ENCODE measurements around the gene TCERG1L.

The TCERG1L gene

DNA sequence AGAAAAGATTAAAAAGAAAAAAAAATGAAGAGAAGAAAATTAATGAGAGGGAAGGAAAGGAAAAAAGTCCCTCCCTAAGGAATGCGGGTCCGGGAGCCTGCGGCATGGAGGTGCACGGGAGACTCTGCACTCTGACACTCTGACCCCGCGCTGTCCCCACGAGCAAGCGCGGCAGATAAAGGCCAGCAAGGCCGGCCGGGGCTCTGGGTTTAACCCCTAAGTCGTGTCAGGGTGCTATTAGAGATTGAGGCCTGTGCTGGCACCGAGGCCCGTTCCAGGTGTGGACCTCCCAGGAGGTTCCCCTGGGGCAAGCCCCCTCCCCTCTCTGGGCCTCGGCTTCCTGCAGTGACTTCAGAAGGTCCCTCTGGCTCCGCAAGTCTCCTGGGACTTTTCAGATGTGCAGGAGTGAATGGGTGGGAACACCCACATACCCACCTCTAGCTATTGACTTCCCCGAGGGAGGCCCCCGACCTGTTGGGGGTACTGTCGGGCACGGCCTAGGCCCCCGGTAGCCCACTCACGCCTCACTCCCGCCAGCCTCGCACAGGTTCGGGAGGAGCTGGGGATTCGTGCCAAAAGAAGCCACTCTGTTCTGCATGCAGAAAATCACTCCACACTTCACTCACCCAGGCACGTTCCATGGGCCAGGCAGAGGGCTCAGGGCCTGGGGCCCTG, 164.1 kb downstream of the TCERG1L start:
- Histone ChIP-seq H3K9me3 (ENCODE audit: control insufficient read depth, insufficient read depth, low read depth, low read length) (peaks cover 22% of the 10 kb centered on the region), H3K27me3 (ENCODE audit: control insufficient read depth, insufficient read depth, low read length) (no peaks in the 10 kb centered on the region), H3K9ac (ENCODE audit: low read length) (no peak overlapping the region), H3K4me1 (ENCODE audit: control insufficient read depth, insufficient read depth, low read length) (no peaks in the 10 kb centered on the region), H3K4me3 (ENCODE audit: low read depth, low read length) (no peak overlapping the region), H3K27ac (ENCODE audit: low read depth, low read length) (no peak overlapping the region), H3K36me3 (ENCODE audit: control insufficient read depth, insufficient read depth, low read length) (no peaks in the 10 kb centered on the region)

DNA sequence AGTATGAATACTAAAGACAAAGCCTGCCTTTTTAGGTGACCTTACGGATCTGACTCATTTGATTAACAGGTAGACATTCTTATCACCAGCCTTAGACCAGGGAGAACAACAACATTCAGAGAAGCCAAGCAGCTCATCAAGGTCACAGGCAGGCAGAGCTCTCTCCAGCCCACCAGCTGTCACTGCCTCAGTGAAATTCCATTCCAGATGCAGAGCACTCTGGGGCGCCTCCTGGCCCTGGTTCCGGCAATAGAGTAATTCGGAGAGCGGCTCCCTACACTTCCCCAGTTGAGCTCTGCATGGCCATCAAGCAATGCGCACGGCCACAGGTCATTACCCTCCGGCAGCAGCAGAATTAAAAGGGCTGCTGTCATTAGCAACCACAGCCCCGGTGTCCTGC, 164.7 kb downstream of the TCERG1L start:
- Histone ChIP-seq H3K9me3 (ENCODE audit: control insufficient read depth, insufficient read depth, low read depth, low read length) (peaks cover 17% of the 10 kb centered on the region), H3K4me3 (ENCODE audit: low read depth, low read length) (no peak overlapping the region), H3K27me3 (ENCODE audit: control insufficient read depth, insufficient read depth, low read length) (no peaks in the 10 kb centered on the region), H3K9ac (ENCODE audit: low read length) (no peak overlapping the region), H3K36me3 (ENCODE audit: control insufficient read depth, insufficient read depth, low read length) (no peaks in the 10 kb centered on the region), H3K27ac (ENCODE audit: low read depth, low read length) (no peak overlapping the region), H3K4me1 (ENCODE audit: control insufficient read depth, insufficient read depth, low read length) (no peaks in the 10 kb centered on the region)

DNA sequence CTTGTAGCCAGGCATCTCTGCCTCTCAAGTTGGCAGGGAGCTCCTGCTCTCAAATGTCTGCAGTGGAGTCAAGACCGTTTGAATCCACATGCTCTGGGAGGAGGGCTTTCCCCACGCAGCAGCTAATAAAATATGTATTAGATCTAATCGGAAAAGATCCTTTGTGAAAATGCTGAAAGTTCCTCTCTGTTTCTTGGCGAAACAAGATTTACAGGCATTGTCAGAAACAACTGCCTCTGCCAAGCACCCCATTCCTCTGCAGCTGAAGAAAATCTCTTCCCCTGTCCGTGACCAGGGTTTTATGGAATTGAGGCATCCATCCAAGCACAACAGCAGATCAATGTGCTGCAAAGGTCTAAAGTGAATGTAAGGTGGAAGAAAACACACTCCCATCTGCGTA, 165.8 kb downstream of the TCERG1L start:
- no peak overlapping the region for H3K9ac ChIP-seq (ENCODE audit: low read length)
- H3K27me3 ChIP-seq (ENCODE audit: control insufficient read depth, insufficient read depth, low read length), result no peaks in the 10 kb centered on the region
- no peaks in the 10 kb centered on the region for H3K36me3 ChIP-seq (ENCODE audit: control insufficient read depth, insufficient read depth, low read length)
- no peaks in the 10 kb centered on the region for H3K4me1 ChIP-seq (ENCODE audit: control insufficient read depth, insufficient read depth, low read length)
- H3K9me3 ChIP-seq (ENCODE audit: control insufficient read depth, insufficient read depth, low read depth, low read length), result peaks cover 11% of the 10 kb centered on the region
- H3K4me3 ChIP-seq (ENCODE audit: low read depth, low read length), result no peak overlapping the region
- no peak overlapping the region for H3K27ac ChIP-seq (ENCODE audit: low read depth, low read length)

DNA sequence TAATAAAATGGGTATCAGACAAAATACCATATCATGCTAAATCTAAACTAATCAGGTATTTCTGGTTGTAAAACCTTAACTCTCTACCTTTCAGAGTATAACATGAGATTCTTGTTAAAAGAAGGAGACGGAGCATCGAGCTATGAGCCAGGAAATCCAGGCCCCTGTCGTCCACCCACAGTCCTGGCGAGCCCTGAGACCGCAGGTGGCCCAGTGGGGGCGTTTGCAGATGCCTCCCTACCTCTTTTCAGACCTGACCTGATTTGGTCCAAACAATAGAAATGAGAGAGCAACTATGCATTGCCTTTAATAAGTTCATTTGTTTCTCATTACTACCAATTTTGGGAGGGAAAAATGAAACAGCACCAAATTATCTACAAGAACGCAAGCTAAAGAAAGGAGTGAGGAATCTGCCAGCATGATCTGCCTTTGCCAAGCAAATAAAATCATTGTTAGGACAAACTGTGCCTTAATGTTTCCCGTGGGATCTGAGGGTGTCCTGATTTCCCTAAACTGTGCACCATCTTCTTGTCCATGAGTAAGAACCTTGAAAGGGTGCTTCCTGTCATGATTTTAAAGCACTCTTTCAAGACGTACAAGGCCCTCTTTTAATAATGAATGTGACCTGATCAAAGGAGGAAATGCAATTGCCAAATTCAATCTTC, 166.7 kb downstream of the TCERG1L start:
- Histone ChIP-seq H3K9me3 (ENCODE audit: control insufficient read depth, insufficient read depth, low read depth, low read length) (peaks cover 11% of the 10 kb centered on the region), H3K27me3 (ENCODE audit: control insufficient read depth, insufficient read depth, low read length) (no peaks in the 10 kb centered on the region), H3K9ac (ENCODE audit: low read length) (no peak overlapping the region), H3K36me3 (ENCODE audit: control insufficient read depth, insufficient read depth, low read length) (no peaks in the 10 kb centered on the region), H3K27ac (ENCODE audit: low read depth, low read length) (no peak overlapping the region), H3K4me1 (ENCODE audit: control insufficient read depth, insufficient read depth, low read length) (no peaks in the 10 kb centered on the region), H3K4me3 (ENCODE audit: low read depth, low read length) (no peak overlapping the region)

DNA sequence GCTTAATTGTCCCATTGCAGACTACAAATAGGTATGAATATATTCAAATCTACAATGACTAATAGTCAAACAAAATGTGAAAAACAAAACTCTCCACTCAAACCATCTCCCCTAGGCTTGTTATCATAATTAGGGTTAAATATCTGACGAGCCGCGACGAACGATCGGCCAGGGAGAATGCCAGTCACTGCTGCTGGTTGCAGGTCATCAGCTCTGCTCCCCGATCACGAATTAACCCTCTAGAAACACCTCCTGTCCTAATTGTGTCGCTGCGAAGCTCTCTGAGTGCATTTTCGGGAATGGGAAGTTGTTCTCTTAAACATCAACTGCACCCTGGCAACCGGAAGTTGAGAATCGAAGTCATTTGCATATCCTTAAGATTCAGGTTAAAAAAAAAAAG, 167.3 kb downstream of the TCERG1L start:
- Histone ChIP-seq H3K9me3 (ENCODE audit: control insufficient read depth, insufficient read depth, low read depth, low read length) (peaks cover 11% of the 10 kb centered on the region), H3K9ac (ENCODE audit: low read length) (no peak overlapping the region), H3K4me1 (ENCODE audit: control insufficient read depth, insufficient read depth, low read length) (no peaks in the 10 kb centered on the region), H3K27me3 (ENCODE audit: control insufficient read depth, insufficient read depth, low read length) (no peaks in the 10 kb centered on the region), H3K4me3 (ENCODE audit: low read depth, low read length) (no peak overlapping the region), H3K36me3 (ENCODE audit: control insufficient read depth, insufficient read depth, low read length) (no peaks in the 10 kb centered on the region), H3K27ac (ENCODE audit: low read depth, low read length) (no peak overlapping the region)

DNA sequence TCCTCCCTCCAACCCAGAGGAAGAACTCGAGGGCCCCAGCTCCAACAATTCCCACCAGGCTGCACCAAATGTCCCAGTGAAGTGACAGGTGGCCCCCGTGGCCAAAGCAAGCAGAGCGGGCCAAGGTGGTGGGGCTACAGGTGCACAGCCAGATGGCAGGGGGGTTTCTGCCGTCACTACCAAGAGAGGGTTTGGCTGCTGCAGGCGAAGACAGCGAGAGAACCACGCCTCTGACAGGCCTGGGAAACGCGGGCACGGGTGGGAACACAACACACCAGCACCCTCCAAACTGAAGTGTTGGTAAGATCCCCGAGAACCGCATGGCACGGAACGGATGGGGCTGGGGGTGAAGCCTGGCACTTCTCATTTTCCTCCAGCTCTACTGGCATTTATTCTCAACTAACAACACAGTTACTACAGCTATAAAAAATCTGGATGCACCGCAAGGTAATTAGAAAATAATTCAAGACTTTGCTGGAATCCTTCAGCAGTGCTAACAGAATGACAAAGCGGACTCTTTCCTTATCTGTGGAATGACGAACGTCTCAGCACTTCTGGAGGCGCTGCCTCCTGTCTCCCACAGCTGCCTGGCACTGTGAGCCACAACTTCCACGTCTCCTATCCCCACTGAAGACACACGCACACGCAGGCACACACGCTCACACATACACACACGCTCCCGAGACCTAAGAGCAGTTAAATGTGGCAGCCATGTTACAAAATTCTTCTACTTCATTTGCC, 167.9 kb downstream of the TCERG1L start:
- Histone ChIP-seq H3K4me1 (ENCODE audit: control insufficient read depth, insufficient read depth, low read length) (no peaks in the 10 kb centered on the region), H3K36me3 (ENCODE audit: control insufficient read depth, insufficient read depth, low read length) (no peaks in the 10 kb centered on the region), H3K4me3 (ENCODE audit: low read depth, low read length) (no peak overlapping the region), H3K27me3 (ENCODE audit: control insufficient read depth, insufficient read depth, low read length) (no peaks in the 10 kb centered on the region), H3K27ac (ENCODE audit: low read depth, low read length) (no peak overlapping the region), H3K9me3 (ENCODE audit: control insufficient read depth, insufficient read depth, low read depth, low read length) (peaks cover 11% of the 10 kb centered on the region), H3K9ac (ENCODE audit: low read length) (no peak overlapping the region)

DNA sequence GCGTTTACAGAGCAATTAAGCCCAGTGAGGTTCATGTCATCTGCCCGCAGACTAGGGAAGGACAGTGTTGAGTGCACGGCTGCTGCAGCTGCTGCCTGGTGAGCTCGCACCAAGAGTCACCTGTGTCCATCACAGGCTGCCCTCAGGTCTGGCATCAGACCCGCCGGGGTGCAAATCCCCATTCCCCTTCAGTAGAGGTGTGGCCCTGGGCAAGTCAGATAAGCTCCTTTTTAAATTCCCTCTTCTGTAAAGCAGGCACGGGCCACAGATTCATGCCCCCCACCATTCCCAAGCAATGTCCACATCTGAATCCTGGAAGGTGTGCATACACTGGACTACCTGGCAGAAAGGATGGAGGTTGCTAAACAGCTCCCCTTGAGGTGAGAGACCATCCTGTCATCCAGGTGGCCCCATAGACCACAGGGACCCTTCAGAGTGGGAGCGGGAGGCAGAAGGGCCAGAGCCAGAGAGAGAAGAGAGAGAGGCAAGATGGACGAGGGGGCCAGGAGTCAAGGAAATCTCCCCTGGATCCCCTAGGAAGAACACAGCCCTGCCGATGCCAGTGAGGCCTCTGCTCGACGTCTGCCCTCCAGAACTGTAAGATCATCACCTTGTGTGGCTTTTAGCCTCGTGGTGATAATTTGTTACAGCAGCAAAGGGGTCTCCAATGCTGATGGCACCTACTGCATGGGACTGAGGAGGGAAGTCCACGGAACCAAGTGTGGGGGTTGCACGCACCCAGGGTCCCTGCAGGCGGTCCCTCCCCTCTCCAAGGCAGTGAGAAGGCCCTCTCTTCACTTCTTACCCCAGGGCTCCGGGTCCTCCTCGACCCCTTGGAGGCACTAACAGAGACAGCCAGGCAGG, 168.8 kb downstream of the TCERG1L start:
- H3K9me3 ChIP-seq (ENCODE audit: control insufficient read depth, insufficient read depth, low read depth, low read length), result peaks cover 11% of the 10 kb centered on the region
- no peak overlapping the region for H3K9ac ChIP-seq (ENCODE audit: low read length)
- no peak overlapping the region for H3K27ac ChIP-seq (ENCODE audit: low read depth, low read length)
- H3K27me3 ChIP-seq (ENCODE audit: control insufficient read depth, insufficient read depth, low read length), result no peaks in the 10 kb centered on the region
- H3K36me3 ChIP-seq (ENCODE audit: control insufficient read depth, insufficient read depth, low read length), result no peaks in the 10 kb centered on the region
- H3K4me3 ChIP-seq (ENCODE audit: low read depth, low read length), result no peak overlapping the region
- H3K4me1 ChIP-seq (ENCODE audit: control insufficient read depth, insufficient read depth, low read length), result no peaks in the 10 kb centered on the region

DNA sequence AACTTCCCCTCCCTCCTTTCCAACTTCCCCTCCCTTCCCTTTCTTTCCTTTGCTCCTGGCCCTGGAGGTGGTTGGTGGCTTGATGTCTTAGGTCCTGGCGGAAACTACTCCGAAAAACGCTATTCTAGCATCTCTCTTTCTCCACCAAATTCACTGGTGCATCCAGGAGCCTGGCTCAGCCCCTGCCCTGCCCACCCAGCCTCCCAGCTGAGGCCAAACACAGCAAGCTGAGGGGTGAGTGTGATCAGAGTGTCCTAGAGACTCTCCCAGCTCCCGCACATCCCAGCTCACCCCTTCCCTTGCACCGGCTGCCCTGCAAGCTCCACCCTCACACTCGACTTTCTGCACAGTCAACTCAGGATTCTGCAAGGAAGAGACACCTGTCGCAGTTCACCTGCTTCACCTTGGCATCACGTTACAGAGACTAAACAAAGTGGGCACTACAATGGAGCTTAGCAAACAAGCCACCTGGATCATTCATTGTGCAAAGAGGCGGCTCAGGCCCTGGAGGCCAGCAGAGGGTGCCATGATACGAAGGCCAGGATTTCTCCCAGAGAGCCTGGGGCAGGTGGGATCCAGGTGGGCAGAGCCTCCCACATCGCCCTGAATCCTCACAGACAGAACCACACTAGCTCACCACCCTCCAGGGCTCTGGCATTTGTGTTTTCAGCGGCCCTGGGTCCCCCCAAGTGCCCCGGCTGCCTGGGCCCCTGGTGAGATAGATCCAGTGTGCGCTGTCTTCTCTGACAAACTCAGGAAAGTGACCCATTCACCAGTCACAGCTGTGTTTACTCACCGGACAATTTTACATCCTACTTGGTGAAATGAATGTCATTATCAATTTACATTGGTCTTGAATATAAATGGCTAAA, 169.6 kb downstream of the TCERG1L start:
- Histone ChIP-seq H3K4me1 (ENCODE audit: control insufficient read depth, insufficient read depth, low read length) (no peaks in the 10 kb centered on the region), H3K27me3 (ENCODE audit: control insufficient read depth, insufficient read depth, low read length) (no peaks in the 10 kb centered on the region), H3K36me3 (ENCODE audit: control insufficient read depth, insufficient read depth, low read length) (no peaks in the 10 kb centered on the region), H3K9me3 (ENCODE audit: control insufficient read depth, insufficient read depth, low read depth, low read length) (peaks cover 11% of the 10 kb centered on the region), H3K27ac (ENCODE audit: low read depth, low read length) (no peak overlapping the region), H3K4me3 (ENCODE audit: low read depth, low read length) (no peak overlapping the region), H3K9ac (ENCODE audit: low read length) (no peak overlapping the region)

DNA sequence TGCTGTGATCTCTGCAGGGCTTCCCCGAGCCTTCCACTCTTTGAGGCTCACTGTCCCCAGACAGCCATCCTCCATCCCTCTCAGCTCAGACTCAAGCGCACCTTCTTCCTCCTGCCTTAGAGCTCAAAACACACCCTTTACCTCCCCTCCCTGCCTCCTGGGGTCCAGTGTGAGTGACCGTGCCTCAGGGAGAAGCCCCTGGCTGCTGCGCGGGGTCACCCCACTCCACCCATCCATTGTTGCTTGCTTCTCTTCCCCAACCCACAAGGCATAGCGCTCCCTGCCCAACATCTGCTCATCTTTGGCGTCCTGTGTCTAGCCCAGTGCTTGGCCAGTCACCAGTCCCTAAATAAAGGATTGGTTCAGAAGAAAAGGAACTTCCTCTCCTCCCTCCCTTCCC, 170.3 kb downstream of the TCERG1L start:
- Histone ChIP-seq H3K4me1 (ENCODE audit: control insufficient read depth, insufficient read depth, low read length) (no peaks in the 10 kb centered on the region), H3K9ac (ENCODE audit: low read length) (no peak overlapping the region), H3K4me3 (ENCODE audit: low read depth, low read length) (no peak overlapping the region), H3K9me3 (ENCODE audit: control insufficient read depth, insufficient read depth, low read depth, low read length) (peaks cover 6% of the 10 kb centered on the region; the same call in 1 of the 2 replicates), H3K27ac (ENCODE audit: low read depth, low read length) (no peak overlapping the region), H3K27me3 (ENCODE audit: control insufficient read depth, insufficient read depth, low read length) (no peaks in the 10 kb centered on the region), H3K36me3 (ENCODE audit: control insufficient read depth, insufficient read depth, low read length) (no peaks in the 10 kb centered on the region)

DNA sequence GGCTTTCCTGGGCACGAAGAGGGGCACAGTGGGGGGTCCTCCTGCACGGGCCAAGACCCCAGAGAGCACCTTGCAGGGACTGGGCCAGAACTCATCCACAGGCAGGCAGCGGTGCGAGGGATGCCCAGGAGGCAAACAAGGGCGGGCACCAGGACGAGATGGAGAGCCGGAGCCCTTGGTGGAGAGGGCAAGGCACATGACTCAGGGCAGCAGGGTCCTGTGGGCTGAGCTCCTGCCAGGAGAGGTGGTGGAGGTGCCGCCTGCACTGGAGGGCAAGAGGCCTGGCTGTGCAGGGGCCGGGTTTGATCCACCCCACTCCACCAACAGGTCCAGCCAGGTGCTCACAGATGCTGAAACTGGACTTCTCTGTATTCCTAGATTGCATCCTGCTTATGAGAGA, 170.9 kb downstream of the TCERG1L start:
- Histone ChIP-seq H3K36me3 (ENCODE audit: control insufficient read depth, insufficient read depth, low read length) (no peaks in the 10 kb centered on the region), H3K27ac (ENCODE audit: low read depth, low read length) (no peak overlapping the region), H3K4me1 (ENCODE audit: control insufficient read depth, insufficient read depth, low read length) (no peaks in the 10 kb centered on the region), H3K4me3 (ENCODE audit: low read depth, low read length) (no peak overlapping the region), H3K9ac (ENCODE audit: low read length) (no peak overlapping the region), H3K9me3 (ENCODE audit: control insufficient read depth, insufficient read depth, low read depth, low read length) (peaks cover 1% of the 10 kb centered on the region; the same call in 1 of the 2 replicates), H3K27me3 (ENCODE audit: control insufficient read depth, insufficient read depth, low read length) (no peaks in the 10 kb centered on the region)
